PC-9 (cell line): Measurements from ENCODE around the gene JADE3.

Source experiments
- EZH2 ChIP-seq: fragments of 200-600 bp; sonication (generic); IDR thresholded peaks from 2 replicates; pipeline ENCODE4 v1.8.0; 2017; ENCODE audit warnings: antibody characterized with exemption, low read depth
- TF ChIP-seq, protein P1 (sequence below): fragments of 200-600 bp; sonication (generic); conservative IDR thresholded peaks from 2 replicates; pipeline ENCODE4 v1.6.1; 2017; ENCODE audit warnings: mixed run types, antibody characterized with exemption, mild to moderate bottlenecking, moderate library complexity

DNA sequence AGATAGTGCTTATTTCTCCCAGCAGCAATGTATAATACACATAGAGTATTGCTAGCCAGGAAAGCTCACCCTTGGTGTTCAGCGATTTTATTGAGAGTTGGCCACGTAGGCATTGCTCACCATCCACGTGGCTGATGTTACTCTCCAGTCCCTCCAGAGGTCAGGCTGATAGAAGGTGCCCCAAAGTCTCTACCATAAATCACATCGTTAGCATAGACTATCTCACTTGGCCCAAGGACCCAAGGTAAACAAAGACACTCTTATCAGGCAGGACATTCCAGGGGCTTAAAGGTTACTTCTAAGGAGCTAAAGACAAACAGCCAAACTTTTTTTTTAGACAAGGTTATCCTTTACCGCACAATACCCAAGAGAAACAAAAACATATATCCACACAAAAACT lies 135.8 kb downstream of the JADE3 start:
- TF ChIP-seq, protein P1, sequence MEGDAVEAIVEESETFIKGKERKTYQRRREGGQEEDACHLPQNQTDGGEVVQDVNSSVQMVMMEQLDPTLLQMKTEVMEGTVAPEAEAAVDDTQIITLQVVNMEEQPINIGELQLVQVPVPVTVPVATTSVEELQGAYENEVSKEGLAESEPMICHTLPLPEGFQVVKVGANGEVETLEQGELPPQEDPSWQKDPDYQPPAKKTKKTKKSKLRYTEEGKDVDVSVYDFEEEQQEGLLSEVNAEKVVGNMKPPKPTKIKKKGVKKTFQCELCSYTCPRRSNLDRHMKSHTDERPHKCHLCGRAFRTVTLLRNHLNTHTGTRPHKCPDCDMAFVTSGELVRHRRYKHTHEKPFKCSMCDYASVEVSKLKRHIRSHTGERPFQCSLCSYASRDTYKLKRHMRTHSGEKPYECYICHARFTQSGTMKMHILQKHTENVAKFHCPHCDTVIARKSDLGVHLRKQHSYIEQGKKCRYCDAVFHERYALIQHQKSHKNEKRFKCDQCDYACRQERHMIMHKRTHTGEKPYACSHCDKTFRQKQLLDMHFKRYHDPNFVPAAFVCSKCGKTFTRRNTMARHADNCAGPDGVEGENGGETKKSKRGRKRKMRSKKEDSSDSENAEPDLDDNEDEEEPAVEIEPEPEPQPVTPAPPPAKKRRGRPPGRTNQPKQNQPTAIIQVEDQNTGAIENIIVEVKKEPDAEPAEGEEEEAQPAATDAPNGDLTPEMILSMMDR = no peak
- no peak for TF ChIP-seq EZH2
